Measurements from ENCODE around the gene BMERB1.
A peak's percentile ranks its signal among the peaks of the same experiment; 100 is the strongest.
"Not testable (repeated sequence)": the region's sequence is repeated elsewhere in the genome, so short reads cannot be mapped to it uniquely, and the experiment has no call there.

BMERB1 gene

DNA sequence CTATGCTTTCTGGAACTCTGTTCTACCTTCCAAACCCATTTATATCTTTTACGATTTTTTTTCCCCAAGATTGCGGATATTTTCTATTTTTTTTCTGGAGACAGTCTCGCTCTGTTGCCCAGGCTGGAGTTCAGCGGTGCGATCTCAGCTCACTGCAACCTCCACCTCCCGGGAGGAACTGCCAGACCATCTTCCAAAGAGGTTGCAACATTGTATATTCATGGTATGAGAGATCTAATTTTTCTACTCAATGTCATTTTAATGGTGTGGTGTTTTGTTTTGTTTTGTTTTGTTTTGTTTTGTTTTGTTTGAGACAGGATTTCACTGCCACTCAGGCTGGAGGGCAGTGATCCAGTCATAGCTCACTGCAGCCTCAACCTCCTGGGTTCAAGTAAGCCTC, 8.5 kb upstream of the BMERB1 start:
- no peak for DNase-seq (ENCODE audit: low spot score)

DNA sequence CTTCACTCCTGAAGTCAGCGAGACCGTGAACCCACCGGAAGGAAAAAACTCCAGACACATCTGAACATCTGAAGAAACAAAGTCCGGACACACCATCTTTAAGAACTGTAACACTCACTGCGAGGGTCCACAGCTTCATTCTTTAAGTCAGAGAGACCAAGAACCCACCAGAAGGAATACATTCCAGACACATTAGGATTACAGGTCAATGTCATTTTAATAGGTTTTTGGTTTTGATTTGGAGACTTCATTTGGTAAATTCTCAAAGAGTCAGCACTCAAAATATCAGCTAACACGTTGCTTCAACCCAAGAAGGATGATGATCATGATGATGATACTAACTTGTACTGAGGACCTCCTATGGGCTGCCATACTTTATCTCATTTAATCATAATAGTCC, 7.6 kb upstream of the BMERB1 start:
- DNase-seq (ENCODE audit: low spot score): no peak

DNA sequence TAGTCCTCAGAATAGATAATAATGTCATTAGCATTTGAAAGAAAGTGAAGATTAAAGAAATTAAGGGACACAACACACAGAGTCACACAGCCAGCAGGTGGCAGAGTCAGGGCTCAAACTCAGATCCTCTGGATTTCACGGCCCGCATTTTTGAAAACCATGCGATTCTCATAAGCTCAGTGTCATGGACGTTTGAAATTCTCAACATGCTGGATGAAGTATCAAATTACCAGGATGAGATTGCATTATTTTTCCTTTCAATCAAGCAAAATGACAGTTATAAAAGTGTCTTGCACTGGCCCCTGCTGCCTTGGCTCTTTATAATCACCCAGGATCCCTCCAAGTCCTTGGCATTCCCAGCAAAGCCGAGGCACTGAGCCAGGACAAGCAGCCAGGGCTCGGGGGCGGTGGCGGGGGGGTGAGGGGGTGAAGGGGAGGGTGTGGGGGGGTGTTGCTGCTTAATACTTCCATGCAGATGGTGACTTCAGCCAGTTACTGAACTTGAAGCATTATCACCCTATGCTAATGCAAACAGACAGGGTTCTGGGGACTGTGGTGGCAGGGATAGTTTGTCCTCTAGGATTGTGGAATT, 6.6 kb upstream of the BMERB1 start:
- peak; percentile 56 for DNase-seq (ENCODE audit: low spot score)

DNA sequence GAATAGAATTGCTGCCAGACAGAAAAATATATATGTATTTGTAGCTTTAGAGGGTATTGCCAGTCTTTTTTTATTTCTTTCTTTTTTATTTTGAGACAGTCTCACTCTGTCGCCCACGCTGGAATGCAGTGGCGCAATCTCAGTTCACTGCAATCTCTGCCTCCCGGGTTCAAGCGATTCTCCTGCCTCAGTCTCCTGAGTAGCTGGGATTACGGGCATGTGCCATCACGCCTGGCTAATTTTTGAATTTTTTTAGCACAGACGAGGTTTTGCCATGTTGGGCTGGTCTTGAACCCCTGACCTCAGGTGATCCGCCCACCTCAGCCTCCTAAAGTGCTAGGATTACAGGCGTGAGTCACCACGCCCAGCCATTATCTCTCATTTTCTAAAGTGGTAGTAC, 3.5 kb upstream of the BMERB1 start:
- not testable (repeated sequence) for DNase-seq (ENCODE audit: low spot score)

DNA sequence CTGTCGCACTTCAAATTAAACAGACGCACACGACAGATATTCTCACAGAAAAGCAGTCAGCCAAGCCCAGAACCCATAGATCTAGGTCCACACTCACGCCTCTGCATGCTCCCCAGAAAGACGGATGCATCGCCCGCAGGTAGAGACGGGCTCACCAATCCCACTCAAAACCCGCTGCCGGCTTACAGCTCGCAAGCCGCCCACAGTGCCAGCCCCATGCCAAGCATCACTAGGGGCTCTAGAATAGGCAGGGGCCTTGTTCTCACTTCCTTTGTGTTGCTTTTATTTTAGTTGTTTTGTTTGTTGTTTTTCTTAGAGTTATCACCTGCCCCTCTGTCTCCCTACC, 336 bp upstream of the BMERB1 start:
- no peak for DNase-seq (ENCODE audit: low spot score)

DNA sequence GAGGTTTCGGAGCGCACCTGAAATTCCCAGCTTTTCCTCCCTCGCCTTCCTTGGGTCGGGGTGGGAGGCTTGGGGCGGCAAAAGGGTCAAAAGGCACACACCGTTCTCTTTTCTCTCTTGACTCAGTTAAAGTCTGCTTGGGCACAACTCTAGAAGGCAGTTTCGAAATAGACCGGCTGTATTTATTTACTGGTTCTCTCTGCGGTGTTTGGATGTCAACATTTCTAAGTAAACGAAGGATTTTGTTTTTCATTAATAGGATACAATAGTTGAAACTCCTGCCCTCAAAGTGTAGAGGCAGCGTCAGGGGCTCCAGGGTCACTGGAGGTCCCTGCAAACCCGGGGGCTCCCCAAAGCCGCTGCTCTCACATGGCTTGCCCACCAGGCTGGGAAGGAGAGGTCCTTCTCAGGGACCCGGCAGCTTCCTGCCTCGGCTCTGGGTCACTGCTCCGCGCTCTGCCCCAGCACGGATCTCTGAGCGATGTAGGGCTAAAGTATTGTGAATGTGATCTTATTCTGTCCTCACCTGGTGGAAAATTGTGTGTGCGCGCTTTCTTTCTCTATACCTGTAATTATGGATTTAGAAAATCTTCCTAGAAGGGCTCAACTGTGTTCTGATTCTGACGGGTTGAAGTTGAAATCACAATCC, 952 bp downstream of the BMERB1 start:
- DNase-seq (ENCODE audit: low spot score): no peak

DNA sequence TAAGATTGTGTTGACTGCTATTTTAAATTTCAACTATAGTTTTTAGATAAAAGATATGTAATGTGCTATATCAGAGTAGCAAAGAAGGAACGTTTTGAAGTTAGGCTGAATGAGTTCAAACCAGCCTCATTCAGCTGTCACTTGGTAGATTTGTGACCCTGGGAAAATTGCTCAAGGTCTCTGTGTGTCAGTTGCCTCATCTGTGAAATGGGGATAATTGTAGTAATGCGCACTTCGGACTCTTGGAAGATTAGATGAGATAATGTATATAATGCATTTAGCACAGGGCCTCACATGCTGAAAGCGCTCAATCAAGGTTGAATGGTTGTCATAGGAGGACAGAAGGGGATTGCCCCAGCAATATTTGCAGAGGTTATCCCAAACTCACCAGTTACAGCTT, 4.7 kb downstream of the BMERB1 start:
- DNase-seq (ENCODE audit: low spot score): no peak

DNA sequence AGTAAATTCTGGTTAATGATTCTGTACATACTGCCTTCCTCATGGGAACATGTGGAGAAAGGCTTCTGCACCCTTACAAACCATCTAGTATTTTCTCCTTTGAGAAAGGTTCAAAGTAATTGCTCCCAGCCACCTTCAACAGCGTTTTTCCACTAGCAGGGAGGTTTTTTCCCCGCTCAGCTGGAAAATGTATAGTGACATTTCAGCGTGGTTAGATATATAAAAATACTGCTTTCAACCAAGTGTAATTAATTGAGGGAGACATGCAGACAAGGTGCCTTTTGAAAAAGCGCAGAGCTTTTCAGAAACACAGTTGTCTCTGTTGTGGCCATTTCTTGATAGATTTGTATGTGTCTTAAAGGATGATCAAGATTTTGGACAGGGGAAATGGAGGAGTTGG, 5.1 kb downstream of the BMERB1 start:
- DNase-seq (ENCODE audit: low spot score): no peak

DNA sequence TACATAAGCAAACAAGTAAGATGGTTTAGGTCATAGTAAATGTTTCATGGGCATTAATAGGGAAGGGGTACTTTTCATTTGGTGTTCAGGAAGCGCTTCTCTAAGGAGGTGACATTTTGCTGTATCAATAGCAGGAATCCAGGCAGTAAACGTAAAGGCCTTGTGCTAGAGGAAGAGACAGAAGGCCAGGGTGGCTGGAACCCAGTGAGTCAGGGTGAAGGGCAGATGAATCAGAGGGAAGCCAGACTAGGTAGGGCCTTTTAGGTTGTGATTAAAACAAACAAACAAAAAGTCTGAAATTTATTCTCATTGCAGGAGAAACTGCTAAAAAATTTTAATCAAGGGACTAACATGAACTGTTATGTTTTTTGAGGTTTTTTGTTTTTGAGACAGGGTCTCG, 6.5 kb downstream of the BMERB1 start:
- DNase-seq (ENCODE audit: low spot score): no peak

DNA sequence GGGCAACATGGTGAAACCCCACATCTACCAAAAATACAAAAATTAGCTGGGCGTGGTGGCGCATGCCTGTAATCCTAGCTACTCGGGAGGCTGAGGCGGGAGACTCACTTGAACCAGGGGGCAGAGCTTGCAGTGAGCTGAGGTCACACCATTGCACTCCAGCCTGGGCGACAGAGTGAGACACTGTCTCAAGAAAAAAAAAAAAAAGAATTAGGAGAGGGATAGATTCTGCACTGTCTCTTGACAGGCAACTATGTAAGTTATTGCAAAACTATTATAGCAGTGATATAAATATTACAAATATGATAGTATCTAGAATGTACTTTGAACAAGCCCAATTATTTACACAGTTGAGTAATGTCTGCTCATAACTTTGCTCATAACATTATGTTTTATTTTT, 7.8 kb downstream of the BMERB1 start:
- not testable (repeated sequence) for DNase-seq (ENCODE audit: low spot score)

DNA sequence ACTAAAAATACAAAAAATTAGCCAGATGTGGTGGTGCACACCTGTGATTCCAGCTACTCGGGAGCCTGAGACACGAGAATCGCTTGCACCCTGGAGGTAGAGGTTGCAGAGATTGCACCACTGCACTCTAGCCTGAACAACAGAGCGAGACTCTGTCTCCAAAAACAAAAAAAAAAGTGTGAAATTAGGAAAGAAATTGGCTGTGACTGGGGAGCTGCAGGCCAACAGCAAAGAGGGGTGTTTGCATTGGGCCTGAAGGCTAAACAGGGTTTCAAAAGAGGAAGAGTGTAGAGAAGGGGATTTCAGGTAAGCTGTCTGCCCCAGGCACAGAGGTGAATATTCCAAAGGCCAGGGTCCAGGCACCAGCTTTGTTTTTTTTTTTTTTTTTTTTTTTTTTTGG, 9.4 kb downstream of the BMERB1 start:
- no peak for DNase-seq (ENCODE audit: low spot score)

DNA sequence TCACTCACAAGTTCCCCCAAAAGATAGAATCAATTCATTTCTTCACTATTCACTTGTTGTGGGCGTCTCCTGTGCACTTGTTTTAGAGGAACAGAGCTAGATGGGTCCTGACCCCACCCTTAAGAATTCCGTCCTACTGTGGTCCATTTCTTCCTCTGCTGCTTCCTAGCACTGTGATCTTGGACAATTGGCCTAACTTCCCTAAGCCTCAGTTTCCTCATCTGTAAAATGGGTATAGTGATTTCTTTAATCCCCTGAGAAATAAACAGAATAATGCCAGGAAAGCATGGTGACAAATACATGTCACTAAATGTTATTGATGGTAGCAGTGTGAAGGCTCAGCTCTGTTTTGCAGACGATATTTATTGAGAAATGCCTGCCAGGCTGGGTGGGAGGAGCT, 9.9 kb downstream of the BMERB1 start:
- no peak for DNase-seq (ENCODE audit: low spot score)

DNA sequence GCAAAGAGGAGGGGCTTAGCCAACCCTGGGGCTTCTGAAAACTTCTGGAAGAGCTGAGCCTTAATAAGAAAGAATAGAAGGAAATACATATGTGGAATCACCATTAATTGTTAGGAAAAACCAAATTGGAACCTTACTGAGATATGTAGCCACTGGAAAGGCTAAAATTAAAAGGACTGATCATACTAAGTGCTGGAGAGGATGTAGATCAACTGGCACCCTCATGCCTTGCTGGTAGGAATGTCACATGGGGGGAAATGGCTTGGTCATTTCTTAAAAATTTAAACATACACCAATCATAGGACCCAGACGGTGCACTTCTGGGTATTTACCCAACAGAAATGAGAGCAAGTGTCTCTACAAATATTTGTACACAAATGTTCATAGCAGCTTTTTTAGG, 11.1 kb downstream of the BMERB1 start:
- DNase-seq (ENCODE audit: low spot score): no peak

DNA sequence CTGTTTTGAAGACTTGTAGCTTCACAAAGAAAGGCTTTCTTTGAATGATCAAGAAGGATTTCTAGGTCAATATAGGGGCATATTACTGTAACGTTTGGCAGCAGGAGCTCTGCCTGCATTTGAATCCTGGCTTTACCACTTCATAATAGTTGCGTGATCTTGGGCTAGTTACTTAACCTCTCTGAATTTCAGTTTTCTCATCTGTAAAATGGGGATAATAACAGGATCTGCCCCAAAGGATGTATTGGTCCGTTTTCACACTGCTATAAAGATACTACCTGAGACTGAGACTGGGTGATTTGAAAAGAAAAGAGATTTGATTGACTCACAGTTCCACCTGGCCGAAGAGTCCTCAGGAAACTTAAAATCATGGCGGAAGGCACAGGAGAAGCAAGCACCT, 12.5 kb downstream of the BMERB1 start:
- no peak for DNase-seq (ENCODE audit: low spot score)

DNA sequence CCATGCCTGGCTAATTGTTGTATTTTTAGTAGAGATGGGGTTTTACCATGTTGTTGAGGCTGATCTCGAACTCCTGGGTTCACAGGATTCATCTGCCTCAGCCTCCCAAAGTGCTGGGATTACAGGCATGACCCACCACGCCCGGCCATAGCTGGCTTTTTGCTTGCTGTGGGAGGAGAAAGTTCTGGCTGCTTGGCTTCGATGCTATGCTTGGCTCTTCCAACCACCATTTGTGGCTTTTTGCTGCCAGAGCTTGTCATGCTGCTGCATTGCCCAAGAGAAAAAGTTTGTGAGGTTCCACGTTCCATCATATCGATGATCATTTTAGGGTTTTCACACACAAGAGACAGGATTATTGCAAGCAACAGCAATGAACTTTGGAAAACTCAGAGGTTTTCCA, 16.2 kb downstream of the BMERB1 start:
- DNase-seq (ENCODE audit: low spot score): no peak

DNA sequence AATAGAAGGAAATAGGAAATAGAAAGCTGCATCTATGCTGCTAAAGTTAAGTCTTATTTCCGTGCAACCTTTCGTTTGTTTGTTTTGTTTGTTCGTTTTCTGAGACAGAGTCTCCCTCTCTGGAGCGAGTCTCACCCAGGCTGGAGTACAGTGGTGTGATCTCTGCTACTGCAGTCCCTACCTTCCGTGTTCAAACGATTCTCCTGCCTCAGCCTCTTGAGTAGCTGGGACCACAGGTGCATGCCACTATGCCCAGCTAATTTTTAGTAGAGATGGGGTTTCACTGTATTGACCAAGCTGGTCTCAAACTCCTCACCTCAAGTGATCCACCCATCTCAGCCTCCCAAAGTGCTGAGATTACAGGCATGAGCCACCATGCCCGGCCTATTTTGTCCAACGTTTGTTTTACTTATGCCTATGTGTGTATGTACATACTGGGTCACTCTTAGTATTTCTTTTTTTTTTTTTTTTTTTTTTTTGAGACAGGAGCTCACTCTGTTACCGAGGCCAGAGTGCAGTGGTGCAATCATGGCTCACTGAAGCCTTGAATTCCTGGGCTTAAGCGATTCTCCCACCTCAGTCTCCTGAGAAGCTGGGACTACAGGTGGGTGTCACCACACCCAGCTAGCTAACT, 16.8 kb downstream of the BMERB1 start:
- DNase-seq (ENCODE audit: low spot score): no peak

DNA sequence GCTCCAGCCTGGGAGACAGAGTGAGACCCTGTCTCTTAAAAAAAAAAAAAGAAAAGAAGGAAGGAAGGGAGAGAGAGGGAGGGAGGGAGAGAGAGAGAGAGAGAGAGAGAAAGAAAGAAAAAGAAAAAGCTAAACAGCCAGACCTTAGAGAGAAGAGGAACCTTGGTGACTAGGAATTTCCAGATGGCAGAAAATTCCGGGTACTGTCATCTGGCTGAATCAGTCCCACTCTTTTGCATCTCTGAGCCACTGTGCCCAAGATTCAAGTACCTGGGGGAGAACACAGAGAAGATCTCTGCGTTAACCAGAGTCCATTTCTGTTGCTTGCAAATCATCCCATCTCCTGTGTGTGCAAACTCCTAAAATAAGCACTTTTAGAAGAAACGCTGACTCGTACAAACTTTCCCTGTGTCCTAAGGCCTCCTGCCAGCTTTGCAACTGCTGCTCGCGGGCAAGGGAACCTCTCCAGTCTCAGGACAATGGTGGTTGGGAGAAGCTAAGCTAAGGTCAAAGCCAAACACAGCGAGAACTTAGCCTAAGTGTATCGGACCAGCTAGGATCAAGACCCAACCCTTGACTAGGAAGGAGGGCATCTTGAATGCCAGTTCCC, 18.0 kb downstream of the BMERB1 start:
- no peak for DNase-seq (ENCODE audit: low spot score)

DNA sequence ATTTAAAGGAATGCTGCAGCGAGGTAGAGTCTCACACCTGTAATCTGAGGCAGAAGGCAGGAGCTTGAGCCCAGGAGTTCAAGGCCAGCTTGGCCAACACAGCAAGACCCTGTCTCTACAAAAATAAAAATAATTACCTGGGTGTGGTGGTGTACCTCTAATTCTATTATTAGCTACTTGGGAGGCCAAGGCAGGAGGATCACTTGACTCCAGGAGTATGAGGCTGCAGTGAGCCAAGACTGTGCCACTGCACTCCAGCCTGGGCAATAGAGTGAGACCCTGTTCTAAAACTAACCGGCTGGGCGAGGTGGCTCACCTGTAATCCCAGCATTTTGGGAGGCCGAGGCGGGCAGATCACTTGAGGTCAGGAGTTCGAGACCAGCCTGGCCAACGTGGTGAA, 18.9 kb downstream of the BMERB1 start:
- DNase-seq (ENCODE audit: low spot score): not testable (repeated sequence)

DNA sequence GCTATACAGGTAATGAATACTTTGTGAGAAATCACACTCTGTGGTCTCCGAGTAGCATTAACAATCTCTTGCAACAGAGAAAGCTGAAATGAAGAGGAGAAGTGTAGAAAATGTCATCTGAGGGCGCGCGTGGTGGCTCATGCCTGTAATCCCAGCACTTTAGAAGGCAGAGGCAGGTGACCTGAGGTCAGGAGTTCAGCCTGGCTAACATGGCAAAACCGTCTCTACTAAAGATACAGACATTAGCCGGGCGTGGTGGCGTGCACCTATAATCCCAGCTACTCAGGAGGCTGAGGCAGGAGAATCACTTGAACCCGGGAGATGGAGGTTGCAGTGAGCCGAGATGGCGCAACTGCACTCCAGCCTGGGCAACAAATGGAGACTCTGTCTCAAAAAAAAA, 20.5 kb downstream of the BMERB1 start:
- DNase-seq (ENCODE audit: low spot score): not testable (repeated sequence)

DNA sequence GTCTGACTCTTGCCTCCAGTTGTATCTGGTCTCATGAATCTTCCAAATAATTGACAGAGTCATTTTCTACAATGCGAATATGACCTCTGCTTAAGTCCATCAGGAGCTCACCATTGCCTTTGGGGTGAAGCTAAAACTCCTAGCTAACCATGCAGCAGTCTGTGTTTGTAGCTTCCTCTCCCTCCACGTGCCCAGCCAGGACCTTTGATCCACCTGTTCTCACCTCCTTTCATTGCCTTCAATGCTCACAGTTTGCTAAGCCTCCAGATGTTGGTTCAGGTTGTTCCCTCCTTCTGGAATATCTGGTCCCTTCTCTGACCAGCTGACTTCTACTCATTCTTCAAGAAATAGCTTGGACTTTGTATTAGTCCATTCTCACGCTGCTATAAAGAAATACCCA, 23.0 kb downstream of the BMERB1 start:
- no peak for DNase-seq (ENCODE audit: low spot score)

DNA sequence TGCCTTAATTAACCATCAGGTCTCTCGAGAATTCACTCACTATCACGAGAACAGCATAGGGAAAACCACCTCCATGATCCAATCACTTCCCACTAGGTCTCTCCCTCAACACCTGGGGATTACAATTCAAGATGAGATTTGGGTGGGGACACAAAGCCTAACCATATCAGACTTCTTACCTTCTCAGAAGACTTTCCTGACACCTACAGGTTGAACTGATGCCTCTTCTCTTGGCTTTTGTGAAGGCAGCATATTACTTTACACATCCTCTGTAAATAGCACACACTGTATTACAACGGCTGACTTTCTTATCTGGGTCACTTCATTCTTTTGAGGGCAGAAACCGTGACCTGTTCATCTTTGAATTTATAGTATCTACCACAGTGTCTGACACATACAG, 23.6 kb downstream of the BMERB1 start:
- DNase-seq (ENCODE audit: low spot score): no peak

DNA sequence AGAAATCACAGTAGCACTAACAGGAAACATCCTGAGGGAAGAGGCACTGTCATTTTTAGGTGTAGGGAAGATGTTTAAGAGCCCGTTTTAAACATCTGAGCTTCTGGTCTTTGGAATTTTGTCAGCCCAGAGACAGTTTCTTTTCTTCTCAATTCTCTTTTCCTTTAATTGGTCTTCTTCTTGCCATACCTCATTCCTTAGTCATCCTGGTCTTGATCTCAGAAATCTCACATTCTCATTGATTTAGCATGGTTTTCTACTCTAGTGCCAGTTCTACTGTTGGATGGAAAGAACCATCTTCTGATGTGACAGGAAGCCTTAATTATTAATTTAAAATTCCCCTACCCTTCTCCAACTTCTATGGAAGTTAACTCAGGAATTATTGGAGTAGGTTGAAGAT, 25.4 kb downstream of the BMERB1 start:
- DNase-seq (ENCODE audit: low spot score): no peak

DNA sequence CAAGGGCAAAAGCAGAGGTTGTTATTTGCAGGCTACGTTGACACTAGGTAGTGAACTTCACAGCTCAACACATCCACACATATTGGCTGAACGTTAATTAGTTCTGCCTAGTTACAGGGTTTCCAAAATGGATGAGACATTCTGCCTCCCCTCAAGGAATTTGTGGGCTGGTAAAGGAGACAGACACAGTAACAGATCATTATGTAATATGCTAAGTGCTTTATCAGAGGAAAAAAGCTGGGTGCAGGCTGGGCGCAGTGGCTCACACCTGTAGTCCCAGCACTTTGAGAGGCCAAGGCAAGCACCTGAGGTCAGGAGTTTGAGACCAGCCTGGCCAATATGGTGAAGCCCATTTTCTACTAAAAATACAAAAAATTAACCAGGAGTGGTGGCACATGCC, 26.2 kb downstream of the BMERB1 start:
- DNase-seq (ENCODE audit: low spot score): no peak

DNA sequence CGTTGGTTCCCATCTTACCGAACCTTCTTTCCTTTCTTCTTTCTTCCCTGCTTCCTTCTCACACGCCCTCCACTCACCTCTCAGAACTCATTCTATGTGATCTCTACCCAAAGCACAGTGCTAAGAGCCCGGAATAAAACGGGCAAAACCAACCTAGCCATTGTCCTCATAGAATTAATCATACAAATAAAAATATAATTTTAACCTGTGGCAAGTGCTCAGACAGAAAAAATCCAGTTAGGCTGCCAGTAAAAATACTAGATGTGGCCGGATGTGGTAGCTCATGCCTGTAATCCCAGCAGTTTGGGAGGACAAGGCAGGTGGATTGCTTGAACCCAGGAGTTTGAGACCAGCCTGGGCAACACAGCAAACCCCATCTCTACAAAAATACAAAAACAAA, 27.0 kb downstream of the BMERB1 start:
- no peak for DNase-seq (ENCODE audit: low spot score)
